Measurements from ENCODE around the gene CES1.
A peak's percentile ranks its signal among the peaks of the same experiment; 100 is the strongest.
"Not testable (repeated sequence)": the region's sequence is repeated elsewhere in the genome, so short reads cannot be mapped to it uniquely, and the experiment has no call there.

Gene CES1

DNA sequence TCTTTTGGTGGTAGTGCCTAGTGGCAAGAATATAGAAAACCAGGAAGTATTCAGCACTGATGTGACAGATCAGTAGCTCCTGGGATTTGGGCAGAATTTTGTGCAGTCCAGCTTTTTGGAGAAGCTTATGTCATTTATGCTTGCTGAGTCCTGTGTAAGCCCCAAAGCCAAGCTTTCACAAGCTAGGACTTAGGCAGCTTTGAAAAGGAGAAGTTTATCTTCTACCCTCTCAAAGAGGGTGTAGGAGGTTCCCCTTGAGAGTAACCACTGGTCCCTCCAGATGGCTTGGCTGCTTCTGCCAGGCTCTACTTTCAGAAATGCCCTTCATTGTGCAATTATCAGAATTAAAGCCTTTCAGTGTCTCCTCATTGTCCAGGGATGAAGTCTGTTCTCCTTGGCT is 78.8 kb downstream of the CES1 start:
- Mint-ChIP-seq H3K27me3 (peaks cover 6% of the 10 kb centered on the region), H3K4me1 (peaks cover 21% of the 10 kb centered on the region), H3K36me3 (peaks cover 6% of the 10 kb centered on the region), H3K27ac (no peak overlapping the region), H3K4me3 (no peak overlapping the region), H3K9me3 (peaks cover 34% of the 10 kb centered on the region)
- CTCF ChIA-PET, result no interaction called here
- no peak for DNase-seq

DNA sequence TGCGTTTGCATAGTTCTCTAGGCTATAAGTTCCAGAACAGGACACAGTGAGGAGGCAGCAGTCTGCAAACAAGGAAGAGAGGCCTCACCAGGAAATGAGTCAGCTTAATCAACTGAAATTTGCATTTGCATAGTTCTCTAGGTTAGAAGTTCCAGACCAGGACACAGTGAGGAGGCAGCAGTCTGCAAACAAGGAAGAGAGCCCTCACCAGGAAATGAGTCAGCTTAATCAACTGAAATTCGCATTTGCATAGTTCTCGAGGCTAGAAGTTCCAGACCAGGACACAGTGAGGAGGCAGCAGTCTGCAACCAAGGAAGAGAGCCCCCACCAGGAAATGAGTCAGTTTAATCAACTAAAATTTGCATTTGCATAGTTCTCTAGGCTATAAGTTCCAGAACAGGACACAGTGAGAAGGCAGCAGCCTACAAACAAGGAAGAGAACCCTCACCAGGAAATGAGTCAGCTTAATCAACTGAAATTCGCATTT is 79.7 kb downstream of the CES1 start:
- peaks cover 34% of the 10 kb centered on the region for H3K9me3 Mint-ChIP-seq
- H3K27ac Mint-ChIP-seq, result peak overlapping the region; percentile 84
- H3K4me3 Mint-ChIP-seq, H3K36me3 Mint-ChIP-seq, CTCF ChIA-PET, DNase-seq, H3K27me3 Mint-ChIP-seq: not testable (repeated sequence)
- H3K4me1 Mint-ChIP-seq, result peaks cover 21% of the 10 kb centered on the region
